Keratinocyte (primary cell): ENCODE data around the gene PPP4R2. TPM values are rescaled to one million over a fixed set of nuclear protein-coding genes. Genes with fewer than 3 reads are reported as not detected.

ENCODE experiments used
- DNase-seq: peaks from one replicate; pipeline ENCODE4 v3.0.0-alpha.2; 2011; ENCODE audit warnings: low read depth, missing footprints, low spot score
- FAIRE-seq: peaks from 2 replicates; lab custom pipeline; 2011; peaks lifted over from hg19 to GRCh38; lab: Jason Lieb, UNC
- H2AFZ ChIP-seq: 2 replicates; pipeline ENCODE4 v1.6.0; 2012; ENCODE audit warnings: low read length, control low read depth, inconsistent platforms; ENCODE audit not compliant: control insufficient read depth
- H3K27ac ChIP-seq: 2 replicates; pipeline ENCODE4 v1.5.1; 2011; ENCODE audit warnings: low read length; ENCODE audit not compliant: control insufficient read depth, insufficient read depth
- H3K27me3 ChIP-seq: 3 replicates; pipeline ENCODE4 v1.6.0; 2011; ENCODE audit warnings: low read length; ENCODE audit not compliant: control insufficient read depth, insufficient read depth; ENCODE audit errors: extremely low read depth
- H3K36me3 ChIP-seq, 2 experiments: 2 replicates in 1 of 2; 3 replicates in 1 of 2; pipeline ENCODE4 v1.5.1; 2011; ENCODE audit warnings: low read length in 2 of 2, mild to moderate bottlenecking in 1 of 2; ENCODE audit not compliant: control insufficient read depth in 2 of 2, insufficient read depth in 2 of 2; ENCODE audit errors: extremely low read depth in 1 of 2
- H3K4me1 ChIP-seq: 3 replicates; pipeline ENCODE4 v1.5.1; 2011; ENCODE audit warnings: low read length; ENCODE audit not compliant: control insufficient read depth, insufficient read depth; ENCODE audit errors: extremely low read depth
- H3K4me2 ChIP-seq: 3 replicates; pipeline ENCODE4 v1.6.0; 2011; ENCODE audit warnings: low read depth, low read length; ENCODE audit not compliant: control insufficient read depth, insufficient read depth; ENCODE audit errors: extremely low read depth
- H3K4me3 ChIP-seq, 3 experiments: fragments of 200-600 bp in 1 of 3; sonication (generic) in 1 of 3; 2 replicates in 2 of 3; 3 replicates in 1 of 3; pipeline ENCODE4 v1.5.1; 2011 to 2016; ENCODE audit warnings: low read length in 3 of 3, mild to moderate bottlenecking in 3 of 3, control low read depth in 2 of 3, inconsistent platforms in 1 of 3, low read depth in 1 of 3, mixed read lengths in 1 of 3, mixed run types in 1 of 3, moderate library complexity in 1 of 3; ENCODE audit not compliant: control insufficient read depth in 2 of 3, insufficient read depth in 2 of 3; ENCODE audit errors: extremely low read depth in 1 of 3
- H3K79me2 ChIP-seq: 2 replicates; pipeline ENCODE4 v1.6.0; 2012; ENCODE audit warnings: low read length; ENCODE audit not compliant: control insufficient read depth, insufficient read depth
- H3K9ac ChIP-seq: 3 replicates; pipeline ENCODE4 v1.6.0; 2011; ENCODE audit warnings: low read length; ENCODE audit not compliant: control insufficient read depth, insufficient read depth; ENCODE audit errors: extremely low read depth
- H3K9me1 ChIP-seq: 3 replicates; pipeline ENCODE4 v1.6.0; 2011; ENCODE audit warnings: low read length; ENCODE audit not compliant: control insufficient read depth, insufficient read depth; ENCODE audit errors: extremely low read depth
- H3K9me3 ChIP-seq: 2 replicates; pipeline ENCODE4 v1.5.1; 2012; ENCODE audit warnings: low read depth, low read length; ENCODE audit not compliant: control insufficient read depth
- H4K20me1 ChIP-seq: 3 replicates; pipeline ENCODE4 v1.6.0; 2011; ENCODE audit warnings: low read length; ENCODE audit not compliant: control insufficient read depth, insufficient read depth; ENCODE audit errors: extremely low read depth
- EZH2 ChIP-seq: IDR thresholded peaks from one replicate; pipeline ENCODE4 v1.6.1; 2012; ENCODE audit warnings: inconsistent platforms, mild to moderate bottlenecking, low read length, moderate library complexity
- dilution Hi-C: fragments of 300-500 bp; cut with MboI; formaldehyde crosslinking; loops from one replicate; pipeline ENCODE4 v1.7.0; 2020; ENCODE audit warnings: low sequenced_read_pairs; ENCODE audit not compliant: extremely low pct_ligation_motif_present
- polyA plus RNA-seq, 5 experiments: library from polyadenylated mRNA; depleted of rRNA in 3 of 5; stranded (reverse) in 3 of 5; stranded (forward) in 1 of 5; unstranded in 1 of 5; fragments of >200 nt; gene quantifications; 1 replicate in 1 of 5; 2 replicates in 3 of 5; 3 replicates in 1 of 5; pipeline versions ENCODE4 v1.2.1 to v1.2.3, GENCODE V29; 2011 to 2012; ENCODE audit warnings: missing spikeins in 2 of 5, low read depth in 1 of 5, low replicate concordance in 1 of 5
- TF ChIP-seq, protein P1 (sequence below), 3 experiments: IDR thresholded peaks in 1 of 3; conservative IDR thresholded peaks in 1 of 3; optimal IDR thresholded peaks in 1 of 3; 2 replicates in 2 of 3; 3 replicates in 1 of 3; pipeline versions ENCODE3 to v1.5.1; 2011; ENCODE audit warnings: low read length in 3 of 3, mild to moderate bottlenecking in 3 of 3, moderate library complexity in 2 of 3, control low read depth in 1 of 3, inconsistent platforms in 1 of 3; ENCODE audit not compliant: insufficient read depth in 2 of 3; ENCODE audit errors: extremely low read depth in 1 of 3

Gene PPP4R2
- polyA plus RNA-seq, 1 donor (not counting 4 experiments of a cell fraction or from before 2014, with no cell fraction given): 46.6 TPM

DNA sequence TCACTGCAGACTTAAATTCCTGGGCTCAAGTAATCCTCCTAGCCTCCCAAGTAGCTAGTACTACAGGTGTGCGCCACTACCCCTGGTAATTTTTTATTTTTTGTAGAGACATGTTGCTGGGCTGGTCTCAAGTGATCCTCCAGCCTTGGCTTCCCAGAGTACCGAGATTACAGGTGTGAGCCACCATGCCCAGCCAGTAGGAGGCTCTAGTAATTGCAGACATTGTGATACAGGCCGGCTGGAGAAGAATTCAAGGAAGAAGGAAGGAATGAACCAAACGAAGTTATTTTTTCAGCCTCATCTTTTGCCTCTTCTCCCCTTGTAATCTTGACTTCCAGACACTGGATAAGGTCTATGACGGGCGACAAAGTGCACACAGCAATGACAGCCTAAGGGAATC lies 3.2 kb upstream of the PPP4R2 start:
- H3K27me3 ChIP-seq: no peaks in the 10 kb centered on the region
- no peak for DNase-seq
- no peak for FAIRE-seq
- no peaks in the 10 kb centered on the region for H3K9me1 ChIP-seq
- H2AFZ ChIP-seq: no peak overlapping the region
- H4K20me1 ChIP-seq: peaks cover 4% of the 10 kb centered on the region
- no peaks in the 10 kb centered on the region for H3K4me1 ChIP-seq
- dilution Hi-C loops: no loop called here
- no peaks in the 10 kb centered on the region for H3K36me3 ChIP-seq
- peaks cover 15% of the 10 kb centered on the region for H3K79me2 ChIP-seq
- TF ChIP-seq, protein P1, sequence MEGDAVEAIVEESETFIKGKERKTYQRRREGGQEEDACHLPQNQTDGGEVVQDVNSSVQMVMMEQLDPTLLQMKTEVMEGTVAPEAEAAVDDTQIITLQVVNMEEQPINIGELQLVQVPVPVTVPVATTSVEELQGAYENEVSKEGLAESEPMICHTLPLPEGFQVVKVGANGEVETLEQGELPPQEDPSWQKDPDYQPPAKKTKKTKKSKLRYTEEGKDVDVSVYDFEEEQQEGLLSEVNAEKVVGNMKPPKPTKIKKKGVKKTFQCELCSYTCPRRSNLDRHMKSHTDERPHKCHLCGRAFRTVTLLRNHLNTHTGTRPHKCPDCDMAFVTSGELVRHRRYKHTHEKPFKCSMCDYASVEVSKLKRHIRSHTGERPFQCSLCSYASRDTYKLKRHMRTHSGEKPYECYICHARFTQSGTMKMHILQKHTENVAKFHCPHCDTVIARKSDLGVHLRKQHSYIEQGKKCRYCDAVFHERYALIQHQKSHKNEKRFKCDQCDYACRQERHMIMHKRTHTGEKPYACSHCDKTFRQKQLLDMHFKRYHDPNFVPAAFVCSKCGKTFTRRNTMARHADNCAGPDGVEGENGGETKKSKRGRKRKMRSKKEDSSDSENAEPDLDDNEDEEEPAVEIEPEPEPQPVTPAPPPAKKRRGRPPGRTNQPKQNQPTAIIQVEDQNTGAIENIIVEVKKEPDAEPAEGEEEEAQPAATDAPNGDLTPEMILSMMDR (optimal IDR thresholded peaks at IDR 0.05 in 1 of 3, IDR thresholded peaks at IDR 0.05 in 1 of 3, conservative IDR thresholded peaks at IDR 0.05 in 1 of 3; ENCODE audit: extremely low read depth in 1 of 3, insufficient read depth in 2 of 3, low read length in 3 of 3): peak in 1 of 3 experiments; percentile 3
- TF ChIP-seq EZH2: no peak
- no peak overlapping the region for H3K9ac ChIP-seq
- H3K27ac ChIP-seq: no peak overlapping the region
- no peak overlapping the region for H3K4me3 ChIP-seq
- H3K9me3 ChIP-seq: no peaks in the 10 kb centered on the region
- H3K4me2 ChIP-seq: no peak overlapping the region

DNA sequence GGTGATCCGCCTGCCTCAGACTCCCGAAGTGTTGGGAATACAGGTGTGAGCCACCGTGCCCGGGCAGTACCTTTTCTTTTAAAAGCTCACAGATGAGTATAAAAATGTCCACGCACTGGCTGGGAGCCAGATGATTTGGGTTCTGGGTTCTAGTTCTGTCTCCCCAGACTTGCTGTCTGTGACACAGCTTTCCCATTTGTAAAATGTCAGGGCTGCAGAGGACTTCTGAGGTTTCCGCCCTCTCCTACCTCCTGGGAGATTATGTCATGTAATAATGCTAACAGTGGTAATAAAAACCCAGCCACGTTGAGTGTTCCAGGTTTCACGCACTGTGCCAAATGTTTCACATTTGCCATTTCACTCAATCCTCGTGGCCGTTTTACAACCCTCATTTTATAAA lies 1.3 kb upstream of the PPP4R2 start:
- peaks cover 34% of the 10 kb centered on the region for H3K79me2 ChIP-seq
- no peaks in the 10 kb centered on the region for H3K27me3 ChIP-seq
- no peaks in the 10 kb centered on the region for H3K9me3 ChIP-seq
- no peak overlapping the region for H3K9ac ChIP-seq
- H3K27ac ChIP-seq: no peak overlapping the region
- peaks cover 7% of the 10 kb centered on the region for H4K20me1 ChIP-seq
- H3K4me2 ChIP-seq: no peak overlapping the region
- dilution Hi-C loops: no loop called here
- peaks cover 0 to 7% of the 10 kb centered on the region in 2 experiments for H3K36me3 ChIP-seq
- no peak overlapping the region for H3K4me3 ChIP-seq
- peaks cover 11% of the 10 kb centered on the region for H3K4me1 ChIP-seq
- FAIRE-seq (no peak), DNase-seq (no peak)
- no peak for TF ChIP-seq EZH2
- TF ChIP-seq, protein P1 (optimal IDR thresholded peaks at IDR 0.05 in 1 of 3, IDR thresholded peaks at IDR 0.05 in 1 of 3, conservative IDR thresholded peaks at IDR 0.05 in 1 of 3; ENCODE audit: extremely low read depth in 1 of 3, insufficient read depth in 2 of 3, low read length in 3 of 3): no peak
- H3K9me1 ChIP-seq: no peaks in the 10 kb centered on the region
- no peak overlapping the region for H2AFZ ChIP-seq
